Measurements from ENCODE around the gene PRDX5. TPM values are rescaled to one million over a fixed set of nuclear protein-coding genes. Genes with fewer than 3 reads are reported as not detected.
"Not testable (repeated sequence)": the region's sequence is repeated elsewhere in the genome, so short reads cannot be mapped to it uniquely, and the experiment has no call there.

The PRDX5 gene
- total and polyA plus RNA-seq, 2 donors from 2014 or later = 192 to 1,026 TPM

DNA sequence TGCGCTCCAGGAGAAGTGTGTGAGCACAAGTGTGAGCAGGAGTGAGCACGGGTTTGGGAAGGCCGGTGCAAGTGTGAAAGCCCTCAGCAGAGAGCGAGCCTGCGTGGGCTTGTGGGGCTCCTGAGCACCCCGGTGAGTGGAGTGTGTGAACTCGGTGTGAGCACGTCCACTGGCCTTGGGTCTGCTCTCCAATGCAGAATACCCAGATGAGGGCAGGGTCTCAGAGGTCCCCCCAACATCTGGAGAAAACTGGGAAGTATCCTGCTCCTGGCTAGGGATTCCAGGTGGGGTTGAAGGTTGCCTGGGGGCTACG lies 11.4 kb upstream of the PRDX5 start:
- FAIRE-seq (no peak), DNase-seq (peak in 1 of 5 donors; percentile 42)
- H3K27me3 ChIP-seq (ENCODE audit: control insufficient read depth, insufficient read depth, low read length) = peaks cover 3% of the 10 kb centered on the region
- H3K4me1 ChIP-seq (ENCODE audit: control insufficient read depth in 2 of 3, insufficient read depth in 2 of 3, low read depth in 1 of 3, low read length in 3 of 3) = peaks cover 0 to 26% (median 13%) of the 10 kb centered on the region in 3 donors
- H3K9ac ChIP-seq (ENCODE audit: low read length in 3 of 3) = peak overlapping the region; percentile 47 to 73 (median 59)
- H3K9me3 ChIP-seq (ENCODE audit: control insufficient read depth in 2 of 3, insufficient read depth in 1 of 3, low read length in 3 of 3) = no peaks in the 10 kb centered on the region
- peaks cover 0 to 3% (median 0%) of the 10 kb centered on the region in 3 donors for H3K36me3 ChIP-seq (ENCODE audit: control insufficient read depth in 2 of 3, insufficient read depth in 3 of 3, low read length in 3 of 3)
- H3K4me3 ChIP-seq (ENCODE audit: low read length in 3 of 3) = peak overlapping the region; percentile 69 to 95 (median 83)
- TF ChIP-seq, protein P1, sequence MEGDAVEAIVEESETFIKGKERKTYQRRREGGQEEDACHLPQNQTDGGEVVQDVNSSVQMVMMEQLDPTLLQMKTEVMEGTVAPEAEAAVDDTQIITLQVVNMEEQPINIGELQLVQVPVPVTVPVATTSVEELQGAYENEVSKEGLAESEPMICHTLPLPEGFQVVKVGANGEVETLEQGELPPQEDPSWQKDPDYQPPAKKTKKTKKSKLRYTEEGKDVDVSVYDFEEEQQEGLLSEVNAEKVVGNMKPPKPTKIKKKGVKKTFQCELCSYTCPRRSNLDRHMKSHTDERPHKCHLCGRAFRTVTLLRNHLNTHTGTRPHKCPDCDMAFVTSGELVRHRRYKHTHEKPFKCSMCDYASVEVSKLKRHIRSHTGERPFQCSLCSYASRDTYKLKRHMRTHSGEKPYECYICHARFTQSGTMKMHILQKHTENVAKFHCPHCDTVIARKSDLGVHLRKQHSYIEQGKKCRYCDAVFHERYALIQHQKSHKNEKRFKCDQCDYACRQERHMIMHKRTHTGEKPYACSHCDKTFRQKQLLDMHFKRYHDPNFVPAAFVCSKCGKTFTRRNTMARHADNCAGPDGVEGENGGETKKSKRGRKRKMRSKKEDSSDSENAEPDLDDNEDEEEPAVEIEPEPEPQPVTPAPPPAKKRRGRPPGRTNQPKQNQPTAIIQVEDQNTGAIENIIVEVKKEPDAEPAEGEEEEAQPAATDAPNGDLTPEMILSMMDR (IDR thresholded peaks at IDR 0.05; ENCODE audit: borderline replicate concordance, extremely low read depth, insufficient read depth) = no peak
- peak overlapping the region; percentile 86 to 87 for H3K27ac ChIP-seq (ENCODE audit: low read depth in 2 of 2, low read length in 2 of 2)
- intact Hi-C loops (cut with DNase I) = no loop called here

DNA sequence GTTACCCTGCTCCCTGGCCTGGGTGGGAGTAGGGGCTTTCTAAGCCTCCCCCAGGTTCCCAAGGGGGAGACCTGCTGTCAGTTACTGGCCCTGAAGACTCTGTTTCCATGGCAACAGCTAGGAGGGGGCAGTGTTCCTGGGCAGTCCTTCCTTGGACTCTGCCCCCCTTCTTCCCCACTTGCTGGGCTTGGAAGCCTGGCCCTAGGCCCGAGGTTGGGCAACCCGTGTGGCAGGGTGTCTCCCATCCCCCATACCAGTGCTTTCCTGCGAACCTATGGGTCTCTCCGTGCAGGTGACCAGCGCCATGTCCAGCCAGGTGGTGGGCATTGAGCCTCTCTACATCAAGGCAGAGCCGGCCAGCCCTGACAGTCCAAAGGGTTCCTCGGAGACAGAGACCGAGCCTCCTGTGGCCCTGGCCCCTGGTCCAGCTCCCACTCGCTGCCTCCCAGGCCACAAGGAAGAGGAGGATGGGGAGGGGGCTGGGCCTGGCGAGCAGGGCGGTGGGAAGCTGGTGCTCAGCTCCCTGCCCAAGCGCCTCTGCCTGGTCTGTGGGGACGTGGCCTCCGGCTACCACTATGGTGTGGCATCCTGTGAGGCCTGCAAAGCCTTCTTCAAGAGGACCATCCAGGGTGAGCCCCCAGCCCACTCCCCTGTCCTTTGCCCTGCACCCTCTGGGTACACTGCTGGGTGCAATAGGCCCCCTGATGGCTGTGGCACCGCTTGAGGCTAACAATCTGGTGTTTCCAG lies 10.9 kb upstream of the PRDX5 start:
- Histone ChIP-seq H3K27ac (ENCODE audit: low read depth in 2 of 2, low read length in 2 of 2) (peak overlapping the region; percentile 86 to 87), H3K36me3 (ENCODE audit: control insufficient read depth in 2 of 3, insufficient read depth in 3 of 3, low read length in 3 of 3) (peaks cover 0 to 3% (median 0%) of the 10 kb centered on the region in 3 donors), H3K4me3 (ENCODE audit: low read length in 3 of 3) (peak overlapping the region; percentile 6 to 95 (median 83)), H3K9ac (ENCODE audit: low read length in 3 of 3) (peak overlapping the region in 2 of 3 donors; percentile 59 to 73), H3K9me3 (ENCODE audit: control insufficient read depth in 2 of 3, insufficient read depth in 1 of 3, low read length in 3 of 3) (no peaks in the 10 kb centered on the region), H3K4me1 (ENCODE audit: control insufficient read depth in 2 of 3, insufficient read depth in 2 of 3, low read depth in 1 of 3, low read length in 3 of 3) (peaks cover 0 to 26% (median 13%) of the 10 kb centered on the region in 3 donors), H3K27me3 (ENCODE audit: control insufficient read depth, insufficient read depth, low read length) (no peaks in the 10 kb centered on the region)
- DNase-seq = peak in 4 of 5 donors; percentile 49 to 85 (median 76)
- no peak for FAIRE-seq
- TF ChIP-seq, protein P1 (IDR thresholded peaks at IDR 0.05; ENCODE audit: borderline replicate concordance, extremely low read depth, insufficient read depth) = no peak
- intact Hi-C loops (cut with DNase I) = no loop called here

DNA sequence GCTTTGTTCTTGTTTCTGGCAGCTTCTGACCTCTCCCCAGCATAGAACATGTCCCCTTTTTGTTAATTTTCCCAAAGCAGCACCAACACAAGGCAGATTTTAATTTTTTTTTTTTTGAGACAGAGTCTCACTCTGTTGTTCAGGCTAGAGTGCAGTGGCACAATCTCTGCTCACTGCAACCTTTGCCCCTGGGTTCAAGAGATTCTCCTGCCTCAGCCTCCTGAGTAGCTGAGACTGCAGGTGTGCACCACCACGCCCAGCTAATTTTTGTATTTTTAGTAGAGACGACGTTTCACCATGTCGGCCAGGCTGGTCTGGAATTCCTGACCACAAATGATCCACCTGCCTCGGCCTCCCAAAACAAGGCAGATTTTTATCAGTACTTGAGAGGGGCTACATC lies 10.1 kb upstream of the PRDX5 start:
- intact Hi-C loops (cut with DNase I) = not testable (repeated sequence)

DNA sequence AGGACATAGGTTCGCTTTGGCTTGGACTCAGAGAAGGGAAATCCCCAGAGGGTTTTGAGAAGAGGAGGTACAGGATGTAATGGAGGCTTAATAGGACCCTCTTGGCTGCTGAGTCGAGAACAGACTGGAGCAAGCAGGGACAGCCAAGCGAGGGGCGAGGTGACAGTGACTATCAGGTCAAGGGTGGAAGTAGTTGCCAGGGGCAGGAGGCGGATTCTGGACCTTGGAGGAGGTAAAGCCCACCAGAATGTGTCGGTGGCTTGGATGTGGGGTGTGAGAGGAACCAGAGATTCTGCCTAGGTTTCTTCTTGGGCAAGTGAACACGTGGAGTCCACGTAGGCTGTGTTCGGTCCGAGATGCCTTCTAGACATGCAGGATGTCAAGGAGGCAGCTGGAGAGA lies 5.0 kb upstream of the PRDX5 start:
- Histone ChIP-seq H3K9ac (ENCODE audit: low read length in 3 of 3) (no peak overlapping the region), H3K4me3 (ENCODE audit: low read length in 3 of 3) (no peak overlapping the region), H3K36me3 (ENCODE audit: control insufficient read depth in 2 of 3, insufficient read depth in 3 of 3, low read length in 3 of 3) (peaks cover 0 to 8% (median 8%) of the 10 kb centered on the region in 3 donors), H3K9me3 (ENCODE audit: control insufficient read depth in 2 of 3, insufficient read depth in 1 of 3, low read length in 3 of 3) (no peaks in the 10 kb centered on the region), H3K27me3 (ENCODE audit: control insufficient read depth, insufficient read depth, low read length) (no peaks in the 10 kb centered on the region), H3K27ac (ENCODE audit: low read depth in 2 of 2, low read length in 2 of 2) (no peak overlapping the region), H3K4me1 (ENCODE audit: control insufficient read depth in 2 of 3, insufficient read depth in 2 of 3, low read depth in 1 of 3, low read length in 3 of 3) (peaks cover 0 to 9% (median 5%) of the 10 kb centered on the region in 3 donors)
- TF ChIP-seq, protein P1 (IDR thresholded peaks at IDR 0.05; ENCODE audit: borderline replicate concordance, extremely low read depth, insufficient read depth) = no peak
- DNase-seq = no peak
- intact Hi-C loops (cut with DNase I) = no loop called here
- FAIRE-seq = no peak

More for the DNA sequence above, 10.1 kb upstream of the PRDX5 start:
- not testable (repeated sequence) for H3K36me3 ChIP-seq (ENCODE audit: control insufficient read depth in 2 of 3, insufficient read depth in 3 of 3, low read length in 3 of 3); H3K27me3 ChIP-seq (ENCODE audit: control insufficient read depth, insufficient read depth, low read length); DNase-seq; H3K9me3 ChIP-seq (ENCODE audit: control insufficient read depth in 2 of 3, insufficient read depth in 1 of 3, low read length in 3 of 3); FAIRE-seq; H3K27ac ChIP-seq (ENCODE audit: low read depth in 2 of 2, low read length in 2 of 2); H3K9ac ChIP-seq (ENCODE audit: low read length in 3 of 3)
- peak overlapping the region in 2 of 3 donors; percentile 7 to 83 for H3K4me3 ChIP-seq (ENCODE audit: low read length in 3 of 3)
- peaks cover 0 to 26% (median 13%) of the 10 kb centered on the region in 3 donors for H3K4me1 ChIP-seq (ENCODE audit: control insufficient read depth in 2 of 3, insufficient read depth in 2 of 3, low read depth in 1 of 3, low read length in 3 of 3)

Data from kidney (tissue), 14 donors.